ENCODE results near the gene KRT76. TPM values are rescaled to one million over a fixed set of nuclear protein-coding genes. Genes with fewer than 3 reads are reported as not detected.

Gene KRT76
- total RNA-seq, 1 experiment from 2014 or later: not detected

- Histone ChIP-seq H3K4me1 (no peaks in the 10 kb centered on the region), H3K27me3 (replicated peaks; ENCODE audit: control insufficient read depth, insufficient read depth, low read length) (no peaks in the 10 kb centered on the region), H3K36me3 (ENCODE audit: control insufficient read depth, insufficient read depth, low read length) (no peaks in the 10 kb centered on the region), H3K4me3 (ENCODE audit: low read depth, low read length) (no peak overlapping the region), H3K9me3 (no peaks in the 10 kb centered on the region)
- Mint-ChIP-seq H3K27me3 (ENCODE audit: insufficient read depth, unreplicated experiment) (peaks cover 10% of the 10 kb centered on the region), H3K9me3 (ENCODE audit: unreplicated experiment) (no peaks in the 10 kb centered on the region), H3K4me3 (ENCODE audit: unreplicated experiment) (no peak overlapping the region), H3K27ac (ENCODE audit: unreplicated experiment) (no peak overlapping the region), H3K36me3 (ENCODE audit: insufficient read depth, unreplicated experiment) (no peaks in the 10 kb centered on the region), H3K4me1 (ENCODE audit: low read depth, unreplicated experiment) (no peaks in the 10 kb centered on the region)
- POLR2A ChIA-PET: no interaction called here
- BruUV-seq (replicated peaks): no TSS peak
- CTCF ChIA-PET: no interaction called here
- DNase-seq: no peak
- intact Hi-C loops (cut with micrococcal nuclease; ENCODE audit: unreplicated experiment): no loop called here
- TF ChIP-seq, protein P1, sequence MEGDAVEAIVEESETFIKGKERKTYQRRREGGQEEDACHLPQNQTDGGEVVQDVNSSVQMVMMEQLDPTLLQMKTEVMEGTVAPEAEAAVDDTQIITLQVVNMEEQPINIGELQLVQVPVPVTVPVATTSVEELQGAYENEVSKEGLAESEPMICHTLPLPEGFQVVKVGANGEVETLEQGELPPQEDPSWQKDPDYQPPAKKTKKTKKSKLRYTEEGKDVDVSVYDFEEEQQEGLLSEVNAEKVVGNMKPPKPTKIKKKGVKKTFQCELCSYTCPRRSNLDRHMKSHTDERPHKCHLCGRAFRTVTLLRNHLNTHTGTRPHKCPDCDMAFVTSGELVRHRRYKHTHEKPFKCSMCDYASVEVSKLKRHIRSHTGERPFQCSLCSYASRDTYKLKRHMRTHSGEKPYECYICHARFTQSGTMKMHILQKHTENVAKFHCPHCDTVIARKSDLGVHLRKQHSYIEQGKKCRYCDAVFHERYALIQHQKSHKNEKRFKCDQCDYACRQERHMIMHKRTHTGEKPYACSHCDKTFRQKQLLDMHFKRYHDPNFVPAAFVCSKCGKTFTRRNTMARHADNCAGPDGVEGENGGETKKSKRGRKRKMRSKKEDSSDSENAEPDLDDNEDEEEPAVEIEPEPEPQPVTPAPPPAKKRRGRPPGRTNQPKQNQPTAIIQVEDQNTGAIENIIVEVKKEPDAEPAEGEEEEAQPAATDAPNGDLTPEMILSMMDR (IDR thresholded peaks at IDR 0.05; ENCODE audit: insufficient read depth in 1 of 2, low read depth in 1 of 2, low read length in 1 of 2, severe bottlenecking in 1 of 2, unreplicated experiment in 1 of 2): no peak
Observed at GRCh38 chr12:52739963-52740362, 37.2 kb downstream of the KRT76 start.

GRCh38 chr12:52735816-52736632, 41.1 kb downstream of the KRT76 start:
- BruUV-seq (replicated peaks): no TSS peak
- DNase-seq: no peak
- H3K9me3 ChIP-seq: no peaks in the 10 kb centered on the region
- Mint-ChIP-seq H3K9me3 (ENCODE audit: unreplicated experiment) (peaks cover 3% of the 10 kb centered on the region), H3K4me1 (ENCODE audit: low read depth, unreplicated experiment) (no peaks in the 10 kb centered on the region), H3K36me3 (ENCODE audit: insufficient read depth, unreplicated experiment) (no peaks in the 10 kb centered on the region), H3K4me3 (ENCODE audit: unreplicated experiment) (no peak overlapping the region), H3K27me3 (ENCODE audit: insufficient read depth, unreplicated experiment) (peaks cover 20% of the 10 kb centered on the region), H3K27ac (ENCODE audit: unreplicated experiment) (no peak overlapping the region)
- no peak overlapping the region for H3K4me3 ChIP-seq (ENCODE audit: low read depth, low read length)
- intact Hi-C loops (cut with micrococcal nuclease; ENCODE audit: unreplicated experiment): no loop called here
- TF ChIP-seq, protein P1 (IDR thresholded peaks at IDR 0.05; ENCODE audit: insufficient read depth in 1 of 2, low read depth in 1 of 2, low read length in 1 of 2, severe bottlenecking in 1 of 2, unreplicated experiment in 1 of 2): no peak
- H3K36me3 ChIP-seq (ENCODE audit: control insufficient read depth, insufficient read depth, low read length): no peaks in the 10 kb centered on the region
- CTCF ChIA-PET: no interaction called here
- no peaks in the 10 kb centered on the region for H3K4me1 ChIP-seq
- POLR2A ChIA-PET: no interaction called here
- no peaks in the 10 kb centered on the region for H3K27me3 ChIP-seq (replicated peaks; ENCODE audit: control insufficient read depth, insufficient read depth, low read length)

DNA sequence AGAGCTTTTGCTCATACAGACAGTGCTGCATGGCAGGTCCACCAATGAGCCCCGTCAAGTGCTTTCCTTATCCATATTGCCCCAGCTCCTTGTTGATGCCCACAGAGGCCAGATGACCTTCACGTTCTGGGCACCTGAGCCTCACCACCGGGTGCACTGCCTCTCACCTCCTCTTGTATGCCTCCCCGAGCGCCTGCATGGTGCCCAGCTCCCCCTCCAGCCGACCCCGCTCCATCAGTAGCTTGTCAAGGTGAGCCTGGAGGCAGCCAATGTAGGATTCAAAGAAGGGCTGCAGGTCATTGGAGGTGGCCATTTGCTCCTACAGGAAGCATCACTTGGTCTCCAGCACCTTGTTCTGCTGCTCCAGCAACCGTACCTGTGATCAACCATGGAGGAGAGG, 42.0 kb downstream of the KRT76 start:
- CTCF ChIA-PET: no interaction called here

More for the DNA sequence above, 42.0 kb downstream of the KRT76 start:
- Mint-ChIP-seq H3K27ac (ENCODE audit: unreplicated experiment) (no peak overlapping the region), H3K4me3 (ENCODE audit: unreplicated experiment) (no peak overlapping the region), H3K4me1 (ENCODE audit: low read depth, unreplicated experiment) (no peaks in the 10 kb centered on the region), H3K36me3 (ENCODE audit: insufficient read depth, unreplicated experiment) (no peaks in the 10 kb centered on the region), H3K9me3 (ENCODE audit: unreplicated experiment) (peaks cover 11% of the 10 kb centered on the region), H3K27me3 (ENCODE audit: insufficient read depth, unreplicated experiment) (peaks cover 29% of the 10 kb centered on the region)
- Histone ChIP-seq H3K36me3 (ENCODE audit: control insufficient read depth, insufficient read depth, low read length) (no peaks in the 10 kb centered on the region), H3K27me3 (replicated peaks; ENCODE audit: control insufficient read depth, insufficient read depth, low read length) (no peaks in the 10 kb centered on the region), H3K9me3 (no peaks in the 10 kb centered on the region), H3K4me1 (no peaks in the 10 kb centered on the region), H3K4me3 (ENCODE audit: low read depth, low read length) (no peak overlapping the region)
- POLR2A ChIA-PET: no interaction called here
- BruUV-seq (replicated peaks): no TSS peak
- TF ChIP-seq, protein P1 (IDR thresholded peaks at IDR 0.05; ENCODE audit: insufficient read depth in 1 of 2, low read depth in 1 of 2, low read length in 1 of 2, severe bottlenecking in 1 of 2, unreplicated experiment in 1 of 2): no peak
- intact Hi-C loops (cut with micrococcal nuclease; ENCODE audit: unreplicated experiment): no loop called here
- no peak for DNase-seq

All from Caco-2 (cell line).